ENCODE results near the gene PPP1R3D.
A peak's percentile ranks its signal among the peaks of the same experiment; 100 is the strongest.

The PPP1R3D gene

DNA sequence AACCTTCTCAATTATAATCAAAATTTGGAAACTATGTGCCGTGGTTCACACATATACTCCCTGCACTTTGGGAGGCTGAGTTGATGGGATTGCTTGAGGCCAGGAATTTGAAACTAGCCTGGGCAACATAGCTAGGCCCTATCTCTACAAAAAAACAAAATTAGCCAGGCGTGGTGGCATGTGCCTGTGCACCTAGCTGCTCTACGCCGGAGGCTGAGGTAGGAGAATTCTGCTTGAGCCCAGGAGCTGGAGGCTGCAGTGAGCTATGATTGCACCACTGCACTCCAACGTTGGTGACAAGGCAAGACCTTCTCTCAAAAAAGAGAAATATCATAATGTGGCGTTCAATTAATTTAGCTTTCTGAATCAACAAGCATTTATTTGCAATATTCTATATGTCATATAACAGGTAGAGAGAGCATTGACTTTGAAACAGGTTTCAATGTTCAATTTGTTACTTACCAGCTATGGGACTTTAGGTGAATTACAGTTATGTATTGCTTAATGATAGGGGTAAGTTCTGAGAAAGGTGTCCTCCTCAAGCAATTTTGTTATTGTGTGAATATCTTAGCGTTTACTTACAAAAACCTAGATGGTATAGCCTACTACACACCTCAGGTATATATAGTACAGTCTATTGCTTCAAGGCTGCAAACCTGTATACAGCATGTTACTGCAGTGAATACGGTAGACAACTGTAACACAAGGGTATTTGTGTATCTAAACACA, 4.5 kb downstream of the PPP1R3D start:
- TF ChIP-seq EZH2 (IDR thresholded peaks at IDR 0.05): no peak
- Histone ChIP-seq H3K27ac (peak overlapping the region; percentile 73), H3K9ac (ENCODE audit: insufficient read length) (no peak overlapping the region), H3K36me3 (ENCODE audit: insufficient read depth, low read length) (no peaks in the 10 kb centered on the region), H3K9me3 (ENCODE audit: low read depth, low read length) (no peaks in the 10 kb centered on the region), H3K4me3 (no peak overlapping the region; the same call in 1 of the 2 replicates)
- no peak for DNase-seq (ENCODE audit: low read depth, low spot score)

DNA sequence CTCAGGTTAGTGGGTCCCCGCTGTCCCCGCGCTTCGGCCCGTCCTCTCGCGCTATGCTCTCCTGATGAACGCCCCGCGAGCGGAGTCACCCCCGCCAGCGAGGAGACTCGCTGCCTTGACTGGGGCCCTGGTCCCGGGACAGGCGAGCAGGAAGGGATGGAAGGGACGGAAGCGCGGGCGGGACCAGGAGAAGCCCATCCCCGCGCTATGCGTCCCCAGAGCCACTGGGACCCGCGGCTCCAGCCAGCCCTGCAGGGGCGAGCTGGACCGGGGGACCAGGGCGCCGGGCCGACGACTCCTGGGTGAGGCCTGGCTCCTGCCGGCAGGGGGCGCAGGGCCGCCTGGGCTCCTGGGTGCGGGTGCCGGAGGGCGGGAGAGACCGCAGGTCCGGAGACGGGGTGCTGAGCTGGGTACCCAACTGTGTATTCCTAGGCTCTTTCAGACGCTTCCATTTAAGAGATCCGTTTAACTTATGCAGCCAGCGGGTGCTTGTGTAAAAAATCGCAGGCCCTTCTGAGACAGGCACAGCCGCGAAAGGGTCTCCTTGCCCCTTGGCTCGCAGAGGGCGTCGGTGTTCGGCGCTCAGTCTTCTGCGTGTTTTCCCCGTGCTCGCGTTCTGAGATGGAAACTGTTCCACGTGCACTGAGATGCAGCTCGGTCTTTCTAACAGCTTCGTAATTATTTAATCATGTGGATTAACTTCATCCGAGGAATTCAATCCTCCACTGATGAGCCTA, 6.1 kb downstream of the PPP1R3D start:
- Histone ChIP-seq H3K9ac (ENCODE audit: insufficient read length) (no peak overlapping the region), H3K9me3 (ENCODE audit: low read depth, low read length) (no peaks in the 10 kb centered on the region), H3K36me3 (ENCODE audit: insufficient read depth, low read length) (no peaks in the 10 kb centered on the region), H3K4me3 (no peak overlapping the region), H3K27ac (no peak overlapping the region)
- TF ChIP-seq POLR2AphosphoS5 (IDR thresholded peaks at IDR 0.05; ENCODE audit: borderline replicate concordance, low read depth, low read length) (no peak), FOXP2 (optimal IDR thresholded peaks at IDR 0.05; ENCODE audit: control extremely low read depth, extremely low read length, insufficient read depth) (no peak), EZH2 (IDR thresholded peaks at IDR 0.05) (no peak)
- no peak for DNase-seq (ENCODE audit: low read depth, low spot score)

DNA sequence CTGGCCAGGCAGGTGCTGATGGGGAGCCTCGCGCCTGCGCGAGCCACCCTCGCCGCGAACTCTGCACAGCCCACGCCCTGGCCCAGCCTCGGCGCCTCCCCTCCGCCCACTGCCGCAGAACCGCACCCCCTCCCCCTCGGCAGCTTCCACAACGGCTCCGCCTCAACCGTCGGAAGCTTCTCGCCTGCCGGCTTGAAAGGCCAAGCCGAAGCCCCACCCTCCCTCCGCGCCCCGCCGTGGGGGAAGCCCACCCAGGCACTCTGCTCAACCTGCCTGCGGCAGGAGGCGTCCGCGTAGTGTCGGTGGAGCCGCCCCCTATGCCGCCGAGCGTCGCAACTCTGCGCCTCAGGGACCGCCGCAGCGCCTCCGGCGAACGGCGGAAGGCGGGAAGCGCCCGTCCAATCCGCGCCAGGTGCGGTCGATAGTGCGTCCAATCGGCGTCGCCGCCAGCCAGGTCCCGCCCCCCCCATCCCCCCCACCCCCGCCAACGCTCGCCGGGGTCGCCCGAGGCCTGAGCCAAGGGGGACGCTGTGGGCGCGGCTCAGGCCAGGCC, 6.7 kb downstream of the PPP1R3D start, which contains the start of gene SYCP2:
Gene SYCP2 (minus strand): TSS at position 342 of the 553 bp plus-strand sequence. CDS start 11,224 bp downstream, outside the sequence.
- Histone ChIP-seq H3K9me3 (ENCODE audit: low read depth, low read length) (no peaks in the 10 kb centered on the region), H3K9ac (ENCODE audit: insufficient read length) (no peak within 1 kb of the TSS), H3K4me3 (no peak within 1 kb of the TSS), H3K27ac (no peak within 1 kb of the TSS), H3K36me3 (ENCODE audit: insufficient read depth, low read length) (no peaks in the 10 kb centered on the region)
- TF ChIP-seq EZH2 (IDR thresholded peaks at IDR 0.05) (no peak), FOXP2 (optimal IDR thresholded peaks at IDR 0.05; ENCODE audit: control extremely low read depth, extremely low read length, insufficient read depth) (no peak), POLR2AphosphoS5 (IDR thresholded peaks at IDR 0.05; ENCODE audit: borderline replicate concordance, low read depth, low read length) (no peak)
- no peak for DNase-seq (ENCODE audit: low read depth, low spot score)

DNA sequence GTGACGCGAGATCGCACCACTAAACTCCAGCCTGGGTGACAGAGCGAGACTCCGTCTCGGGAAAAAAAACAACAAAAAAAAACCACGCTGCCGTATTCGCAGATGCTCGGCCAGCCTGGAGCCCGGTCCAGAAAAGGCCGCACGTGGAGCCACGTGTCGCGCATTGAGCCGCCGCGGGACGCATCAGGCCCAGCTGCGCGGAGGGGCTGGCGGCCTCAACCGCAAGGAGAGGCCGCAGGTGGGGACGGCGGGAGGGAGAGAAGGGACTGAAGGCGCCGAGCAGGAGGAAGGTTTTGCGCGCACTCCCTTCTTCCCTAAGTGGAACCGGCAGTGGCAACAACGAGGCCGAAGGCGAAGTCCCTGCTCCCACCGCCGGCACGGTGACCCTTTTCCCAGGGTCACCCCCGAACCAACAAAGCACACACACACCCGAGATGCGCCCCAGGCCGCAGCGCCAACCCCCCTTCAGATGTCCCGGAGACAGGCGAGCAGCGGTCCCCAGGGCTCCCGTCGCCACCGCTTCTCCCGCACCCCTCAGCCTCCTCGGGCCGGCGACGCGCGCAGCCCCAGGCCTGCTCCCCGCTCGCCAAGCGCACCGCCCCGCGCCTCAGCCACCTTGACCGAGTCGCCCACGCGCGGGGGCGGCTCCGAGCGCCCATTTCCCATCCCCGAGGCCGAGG, 7.3 kb downstream of the PPP1R3D start:
- Histone ChIP-seq H3K9ac (ENCODE audit: insufficient read length) (no peak overlapping the region), H3K36me3 (ENCODE audit: insufficient read depth, low read length) (no peaks in the 10 kb centered on the region), H3K27ac (no peak overlapping the region), H3K4me3 (no peak overlapping the region), H3K9me3 (ENCODE audit: low read depth, low read length) (no peaks in the 10 kb centered on the region)
- no peak for DNase-seq (ENCODE audit: low read depth, low spot score)
- TF ChIP-seq EZH2 (IDR thresholded peaks at IDR 0.05) (no peak), POLR2AphosphoS5 (IDR thresholded peaks at IDR 0.05; ENCODE audit: borderline replicate concordance, low read depth, low read length) (no peak), FOXP2 (optimal IDR thresholded peaks at IDR 0.05; ENCODE audit: control extremely low read depth, extremely low read length, insufficient read depth) (no peak)

DNA sequence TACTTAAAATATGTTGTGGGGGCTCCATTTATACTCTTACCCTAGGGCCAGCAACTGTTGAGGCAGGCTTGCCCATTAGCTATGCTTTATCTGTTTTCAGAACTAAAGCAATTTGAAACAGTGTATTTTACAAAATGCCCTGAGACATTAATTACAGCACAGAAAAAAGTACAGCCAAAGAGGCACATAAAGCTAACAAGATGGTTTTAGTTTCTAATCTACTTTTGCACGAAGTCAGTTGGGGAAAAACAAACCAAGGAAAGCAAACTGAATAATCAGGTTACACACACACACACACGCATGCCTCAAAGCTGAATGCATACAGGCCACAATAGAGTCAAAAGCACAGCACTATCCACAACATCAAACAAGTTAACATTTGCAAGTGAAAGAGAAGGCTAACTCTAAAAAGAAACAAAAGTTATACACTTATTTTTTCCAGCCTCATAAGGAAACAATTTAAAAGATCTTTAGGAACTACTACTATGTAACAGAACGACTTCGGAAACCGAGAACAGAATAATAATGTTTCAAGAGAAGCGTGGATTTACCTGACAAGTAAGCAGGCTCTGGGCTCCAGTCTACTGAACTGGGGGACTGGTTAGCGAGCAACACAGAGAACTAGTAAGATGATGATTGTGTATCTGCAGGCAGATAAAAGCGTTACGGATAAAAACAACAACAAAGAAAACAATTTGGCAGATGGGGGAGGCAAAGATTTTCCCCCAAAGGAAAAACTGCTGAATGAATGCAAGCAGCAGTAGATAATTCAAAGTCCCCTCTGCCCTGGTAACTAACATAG, 8.4 kb downstream of the PPP1R3D start:
- TF ChIP-seq EZH2 (IDR thresholded peaks at IDR 0.05) (no peak), FOXP2 (optimal IDR thresholded peaks at IDR 0.05; ENCODE audit: control extremely low read depth, extremely low read length, insufficient read depth) (no peak), POLR2AphosphoS5 (IDR thresholded peaks at IDR 0.05; ENCODE audit: borderline replicate concordance, low read depth, low read length) (no peak)
- Histone ChIP-seq H3K9ac (ENCODE audit: insufficient read length) (peak overlapping the region; percentile 35), H3K4me3 (no peak overlapping the region), H3K36me3 (ENCODE audit: insufficient read depth, low read length) (no peaks in the 10 kb centered on the region), H3K27ac (peak overlapping the region; percentile 77), H3K9me3 (ENCODE audit: low read depth, low read length) (no peaks in the 10 kb centered on the region)
- no peak for DNase-seq (ENCODE audit: low read depth, low spot score)

DNA sequence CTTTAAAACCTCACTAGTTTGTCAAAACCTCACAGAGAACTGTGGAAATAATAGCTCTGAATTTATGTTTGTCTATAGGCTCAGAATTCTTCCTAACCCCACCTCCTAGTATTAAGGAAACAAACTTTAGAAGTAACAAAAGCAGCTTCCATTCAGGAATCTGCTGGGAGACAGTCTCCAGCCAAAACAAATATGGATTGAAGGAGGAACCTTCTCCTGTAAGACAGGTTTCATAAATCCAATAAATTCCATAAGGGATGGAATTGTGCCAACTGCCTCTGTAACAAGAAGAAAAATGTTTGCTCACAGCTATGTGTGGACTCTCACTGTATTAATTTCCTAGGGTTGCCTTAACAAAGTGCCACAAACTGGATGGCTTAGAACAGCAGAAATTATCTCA, 14.2 kb downstream of the PPP1R3D start:
- H3K4me3 ChIP-seq: no peak overlapping the region
- H3K9me3 ChIP-seq (ENCODE audit: low read depth, low read length): no peaks in the 10 kb centered on the region
- no peaks in the 10 kb centered on the region for H3K36me3 ChIP-seq (ENCODE audit: insufficient read depth, low read length)
- no peak overlapping the region for H3K9ac ChIP-seq (ENCODE audit: insufficient read length)
- peak overlapping the region; percentile 27; the same call in 1 of the 2 replicates for H3K27ac ChIP-seq
- no peak for DNase-seq (ENCODE audit: low read depth, low spot score)
- TF ChIP-seq POLR2AphosphoS5 (IDR thresholded peaks at IDR 0.05; ENCODE audit: borderline replicate concordance, low read depth, low read length): no peak

DNA sequence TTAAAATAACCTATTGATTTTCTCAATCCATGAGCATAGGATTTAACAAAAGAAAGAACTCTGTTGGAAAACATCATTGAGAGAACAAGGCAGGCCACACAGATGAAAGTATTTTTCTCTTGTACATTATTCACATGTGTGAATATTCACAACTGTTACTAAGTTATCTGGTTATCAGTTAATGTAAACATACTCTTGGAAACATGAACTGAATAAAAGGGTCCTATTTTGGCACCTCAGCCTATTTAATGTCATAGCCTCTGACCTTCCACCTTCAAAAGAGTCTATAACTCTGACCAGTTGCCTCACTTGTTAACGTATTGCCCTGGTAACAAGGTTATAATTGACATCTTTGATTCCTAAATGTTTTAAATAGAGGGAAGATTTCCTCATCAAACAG, 14.7 kb downstream of the PPP1R3D start:
- TF ChIP-seq EZH2 (IDR thresholded peaks at IDR 0.05): no peak
- no peak for TF ChIP-seq FOXP2 (optimal IDR thresholded peaks at IDR 0.05; ENCODE audit: control extremely low read depth, extremely low read length, insufficient read depth)
- no peak for TF ChIP-seq POLR2AphosphoS5 (IDR thresholded peaks at IDR 0.05; ENCODE audit: borderline replicate concordance, low read depth, low read length)
- DNase-seq (ENCODE audit: low read depth, low spot score): no peak
- Histone ChIP-seq H3K27ac (no peak overlapping the region), H3K9ac (ENCODE audit: insufficient read length) (no peak overlapping the region), H3K4me3 (no peak overlapping the region), H3K36me3 (ENCODE audit: insufficient read depth, low read length) (no peaks in the 10 kb centered on the region), H3K9me3 (ENCODE audit: low read depth, low read length) (no peaks in the 10 kb centered on the region)

Measured in SK-N-MC (cell line).